Amygdala (tissue), 56 donors: Measurements from ENCODE around the gene FAM111A.
A peak's percentile ranks its signal among the peaks of the same experiment; 100 is the strongest.

Experiments
- DNase-seq, 56 donors: peaks; one replicate each; lab custom pipeline; 2025; lab: John Stamatoyannopoulos, UW

The FAM111A gene

GRCh38 chr11:59195586-59195985 is 52.9 kb downstream of the FAM111A start:
- DNase-seq = no peak

- DNase-seq = no peak
Measured at GRCh38 chr11:59196777-59197176, 54.1 kb downstream of the FAM111A start.

- DNase-seq = peak in 51 of 56 donors; percentile 19 to 85 (median 69)
Measured at GRCh38 chr11:59197991-59198390, 55.3 kb downstream of the FAM111A start.

- DNase-seq = no peak
Measured at GRCh38 chr11:59198726-59199125, 56.1 kb downstream of the FAM111A start.

GRCh38 chr11:59199546-59200422 is 57.1 kb downstream of the FAM111A start:
- DNase-seq = no peak

GRCh38 chr11:59200423-59200746 is 57.7 kb downstream of the FAM111A start:
- DNase-seq = no peak

- DNase-seq = no peak
Measured at GRCh38 chr11:59201353-59201752, 58.7 kb downstream of the FAM111A start.
